ENCODE measurements around the gene PRKCQ.

The PRKCQ gene

DNA sequence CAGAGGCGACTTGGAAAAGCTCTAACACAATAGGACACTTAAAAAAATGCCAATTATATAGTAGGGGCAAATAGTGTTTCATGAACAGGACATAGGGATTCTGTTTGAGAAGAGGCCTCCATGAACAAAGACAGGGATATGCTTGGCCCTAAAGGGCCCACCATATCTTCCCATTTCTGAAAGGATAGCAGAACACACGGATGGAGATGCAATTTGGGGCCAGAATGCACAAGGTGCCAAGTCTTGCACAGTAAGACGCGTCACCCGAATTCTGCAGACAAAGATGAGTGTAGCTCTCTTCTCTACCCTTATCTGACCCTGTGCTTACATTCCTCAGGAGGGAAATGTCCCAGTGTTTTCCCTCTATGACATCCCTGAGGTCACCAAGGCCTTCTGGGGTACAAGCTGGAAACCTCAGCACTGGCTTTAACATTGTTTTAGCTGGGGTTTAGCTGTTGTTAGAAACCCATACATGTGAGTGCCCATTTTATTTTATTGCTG, 12.8 kb downstream of the PRKCQ start:
- no peak for DNase-seq (ENCODE audit: low spot score)

GRCh38 chr10:6565588-6565987, 14.5 kb downstream of the PRKCQ start:
- DNase-seq (ENCODE audit: low spot score): no peak

DNA sequence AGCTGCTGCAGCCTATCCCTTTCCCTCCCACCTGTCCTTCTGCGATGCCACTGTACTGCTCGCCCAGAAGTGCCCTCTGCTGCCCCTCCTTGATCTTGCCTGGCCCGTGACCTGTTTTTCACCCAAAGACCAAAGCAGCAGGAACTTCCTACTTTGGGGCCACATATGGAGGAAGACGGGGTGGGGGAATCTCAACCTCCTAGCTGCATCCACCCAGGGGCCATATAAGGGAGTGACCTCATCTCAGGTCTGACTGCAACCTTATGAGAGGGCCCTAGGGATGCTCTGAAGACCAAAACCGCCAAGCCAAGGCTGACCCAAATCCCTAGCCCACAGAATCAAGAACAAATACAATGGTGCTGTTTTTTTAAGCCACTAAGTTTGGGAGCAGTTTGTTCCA, 15.7 kb downstream of the PRKCQ start:
- no peak for DNase-seq (ENCODE audit: low spot score)

- DNase-seq (ENCODE audit: low spot score): no peak
Observed at GRCh38 chr10:6563731-6564130, 16.3 kb downstream of the PRKCQ start.

GRCh38 chr10:6563075-6563474, 17.0 kb downstream of the PRKCQ start:
- no peak for DNase-seq (ENCODE audit: low spot score)

- no peak for DNase-seq (ENCODE audit: low spot score)
Observed at GRCh38 chr10:6562221-6562620, 17.9 kb downstream of the PRKCQ start.

DNA sequence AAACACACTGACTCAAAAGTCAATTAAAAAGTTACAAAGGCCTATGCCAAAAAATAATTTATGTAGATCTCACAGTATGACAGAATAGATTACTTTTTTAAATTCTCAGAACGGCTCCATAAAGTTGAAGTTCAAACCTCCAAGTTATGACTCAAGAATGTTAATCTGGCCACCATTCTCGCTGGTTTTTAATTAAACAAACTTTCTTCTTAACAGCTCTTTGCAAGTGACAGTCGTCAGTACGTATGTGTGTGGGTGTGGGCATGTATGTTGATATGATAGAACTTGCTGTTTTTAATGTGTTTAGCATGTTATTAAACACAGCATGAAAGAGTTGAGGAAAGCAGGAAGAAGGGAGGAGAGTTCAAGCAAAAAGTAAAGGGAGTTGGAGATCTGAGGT, 18.5 kb downstream of the PRKCQ start:
- DNase-seq (ENCODE audit: low spot score): no peak

GRCh38 chr10:6558759-6559461, 21.2 kb downstream of the PRKCQ start:
- DNase-seq (ENCODE audit: low spot score): no peak

DNA sequence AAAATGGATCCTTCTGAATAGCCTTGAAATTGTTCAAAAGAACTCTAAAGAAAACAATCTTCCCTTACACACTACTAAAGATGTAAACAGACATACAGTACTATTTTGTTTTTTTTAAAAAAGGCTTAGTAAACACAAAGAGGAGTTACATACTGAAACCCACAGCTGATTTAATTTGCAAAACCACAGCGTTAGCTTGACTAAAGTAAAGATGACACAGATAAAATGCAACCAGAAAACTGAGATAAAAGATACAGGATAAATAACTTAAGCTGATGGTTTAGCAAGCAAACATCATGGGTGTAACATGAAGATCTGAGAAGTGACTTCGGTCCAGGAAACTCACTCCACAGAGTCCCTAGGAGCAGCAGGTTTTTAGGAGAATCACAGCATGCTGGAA, 21.8 kb downstream of the PRKCQ start:
- no peak for DNase-seq (ENCODE audit: low spot score)

DNA sequence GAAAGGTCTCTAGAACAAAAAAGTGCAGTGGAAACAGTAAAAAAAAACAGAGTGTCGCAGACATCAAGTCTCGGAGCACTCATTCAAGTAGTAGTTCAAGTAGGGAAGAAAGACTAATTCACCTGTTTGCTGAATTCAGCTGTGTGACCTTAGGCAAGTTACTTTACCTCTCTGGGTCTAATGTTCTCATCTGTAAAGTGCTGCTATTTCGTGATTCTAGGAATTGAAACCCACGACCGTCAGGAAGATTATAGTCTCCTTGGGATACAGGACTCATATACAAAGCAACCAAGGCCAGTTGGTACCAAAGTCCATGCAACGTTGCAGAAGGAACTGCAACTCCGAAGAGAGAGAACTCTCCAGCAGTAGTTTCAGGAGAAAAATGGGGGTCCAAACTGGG, 26.1 kb downstream of the PRKCQ start:
- DNase-seq (ENCODE audit: low spot score): no peak

- DNase-seq (ENCODE audit: low spot score): no peak
Observed at GRCh38 chr10:6543431-6544005, 36.6 kb downstream of the PRKCQ start.

- no peak for DNase-seq (ENCODE audit: low spot score)
Observed at GRCh38 chr10:6542999-6543430, 37.1 kb downstream of the PRKCQ start.

DNA sequence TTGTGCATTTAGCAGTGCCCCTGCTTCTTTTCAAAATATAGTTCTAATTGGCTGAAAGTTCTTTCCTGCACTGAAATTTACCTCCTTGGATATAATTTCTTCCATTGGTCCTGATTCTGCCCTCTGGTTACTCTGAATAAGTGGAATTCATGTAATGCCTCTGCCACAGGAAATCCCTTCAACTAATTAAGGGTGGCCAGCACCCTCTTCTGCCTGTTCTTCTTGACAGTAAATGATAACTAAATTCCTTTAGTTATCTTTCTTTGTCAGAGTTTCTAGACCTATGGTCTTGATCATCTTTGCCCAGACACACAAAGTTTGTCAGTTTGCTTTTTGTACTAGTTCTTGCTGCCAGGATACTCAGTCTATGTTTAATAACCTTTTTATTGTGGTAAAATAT, 40.2 kb downstream of the PRKCQ start:
- DNase-seq (ENCODE audit: low spot score): no peak

DNA sequence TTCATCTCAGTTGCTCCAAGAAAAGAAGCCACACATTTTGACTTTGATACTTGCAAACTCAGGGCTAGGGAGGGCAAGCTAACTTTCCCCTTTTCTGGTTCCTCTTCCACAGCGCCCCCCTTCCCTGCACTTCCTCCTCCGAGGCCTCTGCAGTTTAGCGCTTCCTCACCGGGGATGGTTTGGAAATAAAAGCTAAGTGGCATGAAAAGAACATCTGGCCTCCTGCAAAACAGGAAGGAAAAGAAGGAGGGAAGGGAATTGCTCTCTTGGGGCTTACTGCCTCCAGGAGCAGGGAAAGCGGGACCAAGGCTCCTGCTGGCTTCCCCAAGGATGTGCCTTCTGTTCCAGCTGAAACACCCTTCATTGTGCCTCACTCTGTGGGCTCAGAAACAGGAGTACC, 42.3 kb downstream of the PRKCQ start:
- DNase-seq (ENCODE audit: low spot score): no peak

DNA sequence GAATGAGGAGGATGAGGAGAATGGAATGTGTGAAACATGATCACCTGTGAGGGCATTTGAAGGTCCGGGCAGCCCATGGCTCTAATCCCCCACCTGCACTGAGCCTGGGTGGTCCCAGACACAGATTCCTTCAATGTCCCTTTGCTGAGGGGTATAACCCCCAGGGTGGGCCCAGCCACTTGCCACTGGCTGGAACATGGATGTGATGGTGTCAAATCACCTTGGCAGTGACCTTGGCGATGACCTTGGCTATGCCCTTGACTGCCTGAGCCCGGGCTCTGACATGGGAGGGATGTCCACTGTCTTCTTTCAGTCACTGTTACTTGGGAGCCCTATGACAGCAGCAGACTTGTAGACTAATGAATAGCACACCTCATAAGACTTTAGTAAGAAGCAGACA, 44.0 kb downstream of the PRKCQ start:
- DNase-seq (ENCODE audit: low spot score): no peak

DNA sequence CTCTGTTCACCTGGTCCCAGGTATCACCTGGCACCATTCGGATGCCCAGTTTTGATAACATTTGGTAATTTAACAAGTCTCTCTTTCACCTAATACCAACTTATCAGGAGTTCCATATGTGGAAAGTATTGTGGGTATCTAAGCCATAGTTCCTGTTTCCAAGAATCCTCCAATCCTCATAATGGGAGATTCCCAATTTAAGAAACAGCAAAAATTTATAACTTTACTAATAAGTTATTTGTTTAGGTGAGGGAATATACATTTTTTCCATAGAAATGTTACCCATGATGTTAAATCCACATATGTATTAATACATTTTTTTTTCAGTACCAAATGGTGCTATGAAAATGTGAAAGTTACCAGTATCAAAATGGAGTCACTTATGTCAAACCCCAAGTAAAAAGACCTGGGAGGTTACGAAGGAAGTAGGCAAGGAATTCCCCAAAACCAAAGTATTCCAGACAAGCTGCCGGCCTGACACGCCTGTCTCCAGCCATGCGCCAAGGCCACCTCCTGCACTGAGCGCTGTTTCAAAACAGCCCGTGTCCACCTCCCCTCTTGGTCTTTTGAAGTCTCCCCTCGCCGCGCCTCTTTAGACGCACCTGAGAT, 44.8 kb downstream of the PRKCQ start:
- no peak for DNase-seq (ENCODE audit: low spot score)

DNA sequence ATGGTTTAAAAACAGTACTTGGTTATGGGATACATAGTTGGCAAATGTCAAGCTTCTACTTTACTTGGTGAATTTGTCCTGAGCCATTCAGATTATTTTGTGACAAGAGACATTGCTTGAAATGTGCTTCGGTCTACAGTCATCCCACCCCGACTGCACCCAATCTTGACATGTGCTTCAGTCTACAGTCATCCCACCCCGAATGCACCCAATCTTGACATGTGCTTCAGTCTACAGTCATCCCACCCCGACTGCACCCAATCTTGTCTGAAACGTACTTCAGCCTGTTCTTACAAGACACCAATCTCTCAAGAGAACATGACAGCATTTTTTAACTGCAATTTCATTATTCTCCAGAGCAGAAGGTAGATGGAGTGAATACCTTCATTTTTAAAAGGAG, 47.8 kb downstream of the PRKCQ start:
- no peak for DNase-seq (ENCODE audit: low spot score)

DNA sequence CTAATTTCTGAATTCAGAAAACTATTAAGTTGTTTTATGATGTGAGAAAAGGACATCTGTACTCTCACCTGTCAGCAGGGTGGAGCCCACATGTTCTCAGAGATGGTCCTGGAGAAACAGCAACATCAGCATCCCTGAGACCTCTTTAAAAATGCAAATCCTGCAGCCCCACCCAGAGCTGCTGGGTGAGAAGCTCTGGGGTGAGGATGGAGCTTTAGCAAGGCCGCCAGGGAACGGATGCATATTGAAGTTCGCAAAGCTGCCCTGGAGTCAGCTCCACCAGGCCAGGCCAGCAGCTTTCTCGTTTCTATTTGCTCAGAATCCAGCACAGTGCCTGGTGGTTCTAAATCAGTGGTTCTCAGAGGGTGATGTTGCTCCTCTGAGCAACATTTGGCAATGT, 49.1 kb downstream of the PRKCQ start:
- no peak for DNase-seq (ENCODE audit: low spot score)

DNA sequence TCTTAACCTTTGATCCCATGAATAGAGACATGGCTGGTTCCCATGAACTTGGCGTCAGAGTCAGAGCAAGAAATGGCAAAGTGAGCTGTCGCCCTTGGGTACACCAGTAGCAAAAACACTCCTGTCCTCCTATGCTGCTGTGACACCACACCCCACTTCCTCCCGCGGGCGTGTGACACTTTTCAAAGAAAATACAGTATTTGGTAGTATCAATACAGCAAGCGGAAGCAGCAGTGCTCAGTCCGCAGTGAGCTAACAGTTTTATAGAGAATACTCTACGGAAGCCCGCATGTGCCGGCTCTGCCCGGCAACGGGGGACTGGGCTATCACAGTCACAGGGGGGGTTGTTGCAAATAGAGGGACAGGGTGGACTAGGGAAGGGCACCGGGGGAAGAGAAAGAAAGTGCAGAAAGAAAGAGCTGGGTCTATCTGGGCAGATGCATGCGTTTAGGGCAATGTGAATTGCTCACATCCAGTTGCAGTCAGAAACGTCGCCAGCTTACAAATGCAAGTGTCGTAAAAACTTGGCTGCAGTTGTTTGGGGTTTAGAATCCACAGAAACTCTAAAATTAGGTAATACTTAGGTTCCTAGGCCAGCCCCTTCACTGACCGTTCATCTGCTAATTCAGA, 49.8 kb downstream of the PRKCQ start:
- no peak for DNase-seq (ENCODE audit: low spot score)

- DNase-seq (ENCODE audit: low spot score): no peak
Observed at GRCh38 chr10:6528198-6528950, 51.7 kb downstream of the PRKCQ start.

DNA sequence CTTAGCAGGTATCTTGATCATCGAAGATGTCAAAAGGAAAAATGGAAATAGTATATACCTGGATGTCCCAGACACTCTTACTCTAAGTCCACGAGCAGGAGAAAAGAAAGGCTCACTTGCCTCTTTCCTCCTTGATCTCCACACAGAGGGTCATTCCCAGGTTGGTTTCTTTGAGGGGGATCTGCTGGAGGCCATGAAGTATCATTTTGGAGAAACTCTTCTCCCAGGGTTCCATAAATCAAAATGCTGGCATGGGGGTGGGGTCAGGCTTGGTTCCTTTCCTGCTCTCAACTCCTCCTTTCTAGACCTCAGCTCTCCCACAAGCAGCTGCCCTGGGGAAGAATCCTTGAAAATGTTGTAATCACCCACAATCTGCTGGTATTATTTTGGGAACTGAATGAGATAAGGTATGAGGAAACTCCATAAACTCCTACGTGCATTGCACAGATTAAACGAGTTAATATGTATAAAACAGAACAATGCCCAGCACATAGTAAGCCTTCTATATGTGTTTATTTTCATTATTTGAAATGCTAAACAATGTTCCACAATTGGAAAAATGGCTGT, 54.4 kb downstream of the PRKCQ start:
- DNase-seq (ENCODE audit: low spot score): no peak

DNA sequence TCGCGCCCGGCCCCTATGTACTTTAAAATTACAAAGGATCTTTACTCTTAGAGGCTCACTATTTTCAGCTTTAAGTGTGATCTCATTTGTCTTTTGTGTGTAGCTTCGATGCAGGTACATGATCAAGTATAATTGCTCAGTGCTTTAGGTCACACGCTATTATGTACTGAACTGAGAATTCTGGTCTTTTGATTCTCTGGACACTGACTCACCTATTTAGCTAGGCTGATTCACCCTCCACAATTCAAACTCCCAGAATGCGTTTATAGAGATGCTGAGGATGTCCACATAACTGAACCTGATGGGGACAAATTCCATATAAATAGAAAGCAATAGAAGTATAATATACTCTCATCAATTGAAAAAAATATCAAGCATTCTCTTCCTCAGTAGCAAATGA, 57.8 kb downstream of the PRKCQ start:
- no peak for DNase-seq (ENCODE audit: low spot score)
